Measurements from ENCODE around the gene CEACAM18. TPM values are rescaled to one million over a fixed set of nuclear protein-coding genes. Genes with fewer than 3 reads are reported as not detected.

Gene CEACAM18
- total and polyA plus RNA-seq, 2 of the 8 experiments (the other 6 are each of a cell fraction or from before 2014, with no cell fraction given), result not detected

DNA sequence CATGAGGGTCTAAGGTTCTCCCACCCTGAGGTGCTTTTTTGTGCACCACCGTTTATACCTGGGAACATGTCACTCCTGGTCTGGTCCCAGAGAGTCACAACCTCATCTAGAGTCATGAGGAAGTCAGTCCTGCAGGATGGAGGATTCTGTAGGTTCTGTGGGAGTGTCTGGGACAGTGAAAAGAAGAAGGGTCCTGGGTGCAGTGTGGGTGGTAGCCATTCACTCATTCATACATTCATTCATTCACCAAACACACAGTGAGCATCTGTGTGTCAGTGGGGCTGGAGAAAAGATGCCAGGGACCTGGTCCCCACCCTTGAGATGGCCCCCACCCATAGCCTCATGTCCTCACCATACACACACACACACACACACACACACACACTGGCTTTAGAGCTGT, 8.7 kb upstream of the CEACAM18 start:
- H2BK5ac ChIP-seq (ENCODE audit: low read depth, low read length), result no peak overlapping the region
- no peak overlapping the region for H2BK20ac ChIP-seq (ENCODE audit: low read length)
- DNase-seq (ENCODE audit: low read depth in 1 of 2, low spot score in 2 of 2) (no peak), FAIRE-seq (no peak)
- no peak overlapping the region for H2BK15ac ChIP-seq (ENCODE audit: low read length)
- H2AFZ ChIP-seq (ENCODE audit: low read length), result no peak overlapping the region
- no peak overlapping the region for H3K14ac ChIP-seq (ENCODE audit: insufficient read length)
- no peak overlapping the region for H3K27ac ChIP-seq (ENCODE audit: low read depth, low read length)
- H3K79me2 ChIP-seq (ENCODE audit: control insufficient read depth in 1 of 2, insufficient read depth in 2 of 2, low read length in 2 of 2), result no peaks in the 10 kb centered on the region
- H4K8ac ChIP-seq (ENCODE audit: extremely low read depth, insufficient read depth, low read length), result no peak overlapping the region
- no peak overlapping the region for H3K4me2 ChIP-seq (ENCODE audit: insufficient read depth in 1 of 2, low read depth in 2 of 2, low read length in 2 of 2)
- H3K18ac ChIP-seq (ENCODE audit: extremely low read depth, low read length), result no peak overlapping the region
- no peaks in the 10 kb centered on the region for H3K36me3 ChIP-seq (ENCODE audit: control insufficient read depth in 2 of 4, insufficient read depth in 4 of 4, low read length in 3 of 4)
- no peaks in the 10 kb centered on the region for H3K4me1 ChIP-seq (replicated peaks in 1 of 4; ENCODE audit: control insufficient read depth in 3 of 4, insufficient read depth in 4 of 4, low read length in 3 of 4)
- H3K23me2 ChIP-seq (ENCODE audit: low read depth, low read length), result no peaks in the 10 kb centered on the region
- H3K23ac ChIP-seq (ENCODE audit: insufficient read length), result no peak overlapping the region
- no peak overlapping the region for H3K56ac ChIP-seq (replicated peaks; ENCODE audit: insufficient read length, low read depth, low read length)
- H2AK5ac ChIP-seq (ENCODE audit: low read depth, low read length), result no peak overlapping the region
- no peak overlapping the region for H3K4ac ChIP-seq (replicated peaks; ENCODE audit: insufficient read length, low read depth, low read length)
- POLR2A ChIA-PET (ENCODE audit: partially characterized antibody), result no interaction called here
- H3K9me3 ChIP-seq (ENCODE audit: insufficient read depth in 2 of 2, low read depth in 1 of 2, low read length in 1 of 2), result peaks cover 0 to 18% of the 10 kb centered on the region in 2 experiments; a peak in 2 of 4 replicates
- no peak overlapping the region for H2BK120ac ChIP-seq (replicated peaks; ENCODE audit: low read depth, low read length)
- no peak overlapping the region for H3K4me3 ChIP-seq (ENCODE audit: extremely low read depth in 1 of 4, insufficient read depth in 2 of 4, low read depth in 3 of 4, low read length in 4 of 4)
- no peaks in the 10 kb centered on the region; a peak in 1 of 7 replicates for H3K27me3 ChIP-seq (replicated peaks in 1 of 4; ENCODE audit: control insufficient read depth in 3 of 4, extremely low read depth in 1 of 4, insufficient read depth in 3 of 4, low read length in 3 of 4)
- H3K79me1 ChIP-seq (ENCODE audit: low read depth, low read length), result no peaks in the 10 kb centered on the region
- no peak overlapping the region for H2BK12ac ChIP-seq (ENCODE audit: low read depth, low read length)
- H4K20me1 ChIP-seq (replicated peaks in 1 of 2; ENCODE audit: control insufficient read depth in 1 of 2, insufficient read depth in 2 of 2, low read length in 2 of 2), result no peaks in the 10 kb centered on the region
- no peak overlapping the region for H4K91ac ChIP-seq (replicated peaks; ENCODE audit: insufficient read length, low read length)
- no peak overlapping the region for H3K9ac ChIP-seq (replicated peaks in 1 of 4; ENCODE audit: extremely low read depth in 1 of 4, low read depth in 3 of 4, low read length in 3 of 4)
- 69% methylated on average over 1 of the region's 1 CpG; no CpG with 5 or more reads in 1 of the 2 experiments for WGBS, 2 experiments (ENCODE audit: extremely low coverage in 1 of 2, insufficient coverage in 1 of 2, insufficient read length in 1 of 2, insufficient replicate concordance in 2 of 2, low coverage in 1 of 2, low lambda C conversion rate in 2 of 2, missing lambda C conversion rate in 1 of 2)
- CTCF ChIA-PET (ENCODE audit: partially characterized antibody), result interaction anchor here (0.5 to 2.3 kb wide), 4 partner anchors 11 to 192 kb away, joined by 3 to 6 read pairs (median 3); no protein-coding TSS in a partner anchor
- H4K5ac ChIP-seq (ENCODE audit: insufficient read length, low read depth, low read length), result no peak overlapping the region
- TF ChIP-seq GABPA (IDR thresholded peaks at IDR 0.05; ENCODE audit: borderline replicate concordance, insufficient read depth, low read length), result no peak

Data from H1 (cell line).